ENCODE data around the gene EIPR1. TPM values are rescaled to one million over a fixed set of nuclear protein-coding genes. Genes with fewer than 3 reads are reported as not detected.
A peak's percentile ranks its signal among the peaks of the same experiment; 100 is the strongest.

EIPR1 gene
- total and polyA plus RNA-seq, 2 experiments from 2014 or later: 17.4 to 46.3 TPM

- Mint-ChIP-seq H3K4me1 (peaks cover 23% of the 10 kb centered on the region), H3K27me3 (ENCODE audit: insufficient read depth, low read depth, poor library complexity) (peaks cover 5% of the 10 kb centered on the region), H3K4me3 (peak overlapping the region; percentile 21; the same call in 2 of the 3 replicates), H3K27ac (peak overlapping the region; percentile 59; the same call in 1 of the 2 replicates), H3K9me3 (no peaks in the 10 kb centered on the region), H3K36me3 (ENCODE audit: low read depth) (no peaks in the 10 kb centered on the region)
- TF ChIP-seq ZNF462 (CRISPR knock-in tag; IDR thresholded peaks at IDR 0.05) (peak; percentile 34; the same call in 1 of the 2 replicates), REST (IDR thresholded peaks at IDR 0.05; ENCODE audit: unreplicated experiment) (no peak), STAT1 (IDR thresholded peaks at IDR 0.05; ENCODE audit: unreplicated experiment) (no peak), POLR2AphosphoS5 (IDR thresholded peaks at IDR 0.05; ENCODE audit: low read depth) (no peak), EZH2phosphoT487 (IDR thresholded peaks at IDR 0.05; ENCODE audit: unreplicated experiment) (no peak)
- peak overlapping the region; percentile 9; the same call in 1 of the 2 replicates for H3K4me2 ChIP-seq
- H3K9me2 ChIP-seq (ENCODE audit: insufficient read depth): no peaks in the 10 kb centered on the region
- DNase-seq (ENCODE audit: low spot score): peak; percentile 60
- no peaks in the 10 kb centered on the region for H3K4me1 ChIP-seq (ENCODE audit: insufficient read depth)
- 0 out of 2 replicates have a peak, but pooled peaks cover 5% of the 10 kb centered on the region for H3K79me2 ChIP-seq (replicated peaks; ENCODE audit: insufficient read depth)
- no peak overlapping the region for H3K4me3 ChIP-seq
- peak; percentile 93 for ATAC-seq
- no peaks in the 10 kb centered on the region for H3F3A ChIP-seq (replicated peaks; ENCODE audit: low read depth)
- H3K27me3 ChIP-seq (ENCODE audit: insufficient read depth): no peaks in the 10 kb centered on the region
- peaks cover 13% of the 10 kb centered on the region; the same call in 1 of the 2 replicates for H4K20me1 ChIP-seq (replicated peaks; ENCODE audit: insufficient read depth)
- no peaks in the 10 kb centered on the region for H3K36me3 ChIP-seq (ENCODE audit: insufficient read depth)
- 0 out of 2 replicates have a peak overlapping the region, but pooled peaks have one; percentile 39 for H3K27ac ChIP-seq (ENCODE audit: low read depth)
- no peak overlapping the region for H2AFZ ChIP-seq
Observed at GRCh38 chr2:3265981-3266924, 111.4 kb downstream of the EIPR1 start.
